K562 (cell line): ENCODE results near the gene OPCML.

ENCODE experiments used
- CHD1 ChIP-seq: fragments of 200-600 bp; sonication (generic); IDR thresholded peaks from one replicate; pipeline ENCODE4 v1.6.1; 2012; ENCODE audit warnings: mild to moderate bottlenecking, moderate library complexity, low read length, inconsistent platforms
- GABPB2 ChIP-seq: fragments of 250-450 bp; sonication (Bioruptor Pico); conservative IDR thresholded peaks from 2 replicates; pipeline ENCODE4 v1.5.1; 2021; ENCODE audit warnings: mild to moderate bottlenecking
- PHF20 ChIP-seq: fragments of 450-650 bp; IDR thresholded peaks from 2 replicates; pipeline ENCODE4 v1.6.1; 2018; ENCODE audit not compliant: partially characterized antibody
- TAF1 ChIP-seq: IDR thresholded peaks from 2 replicates; pipeline ENCODE4 v1.6.1; 2011; ENCODE audit warnings: mild to moderate bottlenecking, low read length, moderate library complexity; ENCODE audit not compliant: insufficient read depth, control insufficient read depth, severe bottlenecking; ENCODE audit errors: extremely low read depth
- YY1 ChIP-seq, 3 experiments: IDR thresholded peaks; 2 replicates each; pipeline ENCODE4 v1.6.1; 2011; ENCODE audit warnings: low read length in 2 of 3, mild to moderate bottlenecking in 2 of 3, moderate library complexity in 2 of 3, borderline replicate concordance in 1 of 3, control low read depth in 1 of 3, low read depth in 1 of 3; ENCODE audit not compliant: insufficient read depth in 3 of 3, insufficient replicate concordance in 2 of 3, control insufficient read depth in 1 of 3, insufficient read length in 1 of 3; ENCODE audit errors: extremely low read depth in 1 of 3
- TF ChIP-seq, protein P1 (sequence below): fragments of 250-450 bp; sonication (Bioruptor Pico); IDR thresholded peaks from 2 replicates; pipeline ENCODE4 v1.6.1; 2021; ENCODE audit warnings: mild to moderate bottlenecking
- TF ChIP-seq, protein P2 (sequence below): sonication (generic); formaldehyde crosslinking; IDR thresholded peaks from 2 replicates; pipeline ENCODE4 v1.8.0; 2023; ENCODE audit warnings: mild to moderate bottlenecking, missing genetic modification reagents
- TF ChIP-seq, protein P3 (sequence below): sonication (generic); formaldehyde crosslinking; IDR thresholded peaks from 2 replicates; pipeline ENCODE4 v1.9.0; 2022; ENCODE audit warnings: mild to moderate bottlenecking, missing genetic modification reagents

DNA sequence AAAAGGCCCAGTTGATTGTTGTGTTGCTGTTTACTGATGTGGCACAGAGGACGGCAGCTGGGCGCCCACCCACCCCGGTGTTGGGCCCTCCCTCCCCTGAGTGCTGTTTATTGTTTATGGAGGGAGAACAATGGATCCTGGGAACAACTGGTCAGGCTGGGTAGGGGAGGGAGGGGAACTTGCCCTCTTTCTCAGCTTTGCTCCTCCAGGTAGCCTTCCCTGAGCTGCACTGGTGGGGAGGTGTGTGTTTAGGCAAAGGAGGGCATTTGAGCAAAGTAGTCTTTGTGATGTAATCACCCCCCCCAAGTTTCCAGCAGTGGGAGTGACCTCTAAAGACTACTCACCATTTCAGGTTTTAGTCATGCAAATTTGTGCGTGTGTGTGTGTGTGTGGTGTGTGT lies 1126.6 kb downstream of the OPCML start:
- TF ChIP-seq, protein P1, sequence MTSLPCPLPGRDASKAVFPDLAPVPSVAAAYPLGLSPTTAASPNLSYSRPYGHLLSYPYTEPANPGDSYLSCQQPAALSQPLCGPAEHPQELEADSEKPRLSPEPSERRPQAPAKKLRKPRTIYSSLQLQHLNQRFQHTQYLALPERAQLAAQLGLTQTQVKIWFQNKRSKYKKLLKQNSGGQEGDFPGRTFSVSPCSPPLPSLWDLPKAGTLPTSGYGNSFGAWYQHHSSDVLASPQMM: no peak
- TF ChIP-seq YY1 (IDR thresholded peaks at IDR 0.05; ENCODE audit: borderline replicate concordance in 1 of 3, control insufficient read depth in 1 of 3, extremely low read depth in 1 of 3, insufficient read depth in 3 of 3, insufficient read length in 1 of 3, insufficient replicate concordance in 2 of 3, low read depth in 1 of 3, low read length in 2 of 3) (no peak), GABPB2 (CRISPR knock-in tag) (no peak), CHD1 (no peak), PHF20 (no peak), TAF1 (no peak)
- TF ChIP-seq, protein P2, sequence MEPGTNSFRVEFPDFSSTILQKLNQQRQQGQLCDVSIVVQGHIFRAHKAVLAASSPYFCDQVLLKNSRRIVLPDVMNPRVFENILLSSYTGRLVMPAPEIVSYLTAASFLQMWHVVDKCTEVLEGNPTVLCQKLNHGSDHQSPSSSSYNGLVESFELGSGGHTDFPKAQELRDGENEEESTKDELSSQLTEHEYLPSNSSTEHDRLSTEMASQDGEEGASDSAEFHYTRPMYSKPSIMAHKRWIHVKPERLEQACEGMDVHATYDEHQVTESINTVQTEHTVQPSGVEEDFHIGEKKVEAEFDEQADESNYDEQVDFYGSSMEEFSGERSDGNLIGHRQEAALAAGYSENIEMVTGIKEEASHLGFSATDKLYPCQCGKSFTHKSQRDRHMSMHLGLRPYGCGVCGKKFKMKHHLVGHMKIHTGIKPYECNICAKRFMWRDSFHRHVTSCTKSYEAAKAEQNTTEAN (CRISPR knock-in tag): no peak
- TF ChIP-seq, protein P3, sequence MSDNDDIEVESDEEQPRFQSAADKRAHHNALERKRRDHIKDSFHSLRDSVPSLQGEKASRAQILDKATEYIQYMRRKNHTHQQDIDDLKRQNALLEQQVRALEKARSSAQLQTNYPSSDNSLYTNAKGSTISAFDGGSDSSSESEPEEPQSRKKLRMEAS (CRISPR knock-in tag): no peak
